GM23248 (cell line): ENCODE results near the gene NEK11. TPM values are rescaled to one million over a fixed set of nuclear protein-coding genes. Genes with fewer than 3 reads are reported as not detected.
"Not testable (repeated sequence)": the region's sequence is repeated elsewhere in the genome, so short reads cannot be mapped to it uniquely, and the experiment has no call there.

ENCODE experiments used
- DNase-seq: peaks from one replicate; pipeline ENCODE4 v3.0.0-alpha.2; 2015
- H2AFZ ChIP-seq: fragments of 200-600 bp; sonication (generic); 2 replicates; pipeline ENCODE4 v1.6.1; 2016; ENCODE audit warnings: antibody characterized with exemption
- H3F3A ChIP-seq: fragments of 200-600 bp; sonication (generic); 2 replicates; pipeline ENCODE4 v1.6.1; 2016; ENCODE audit warnings: mild to moderate bottlenecking, antibody characterized with exemption, mixed run types; ENCODE audit not compliant: insufficient read depth
- H3K27ac ChIP-seq: fragments of 200-600 bp; sonication (generic); 2 replicates; pipeline ENCODE4 v1.5.1; 2016; ENCODE audit warnings: mild to moderate bottlenecking
- H3K27me3 ChIP-seq: fragments of 200-600 bp; sonication (generic); replicated peaks from 2 replicates; pipeline ENCODE4 v1.6.1; 2016; ENCODE audit warnings: mild to moderate bottlenecking; ENCODE audit not compliant: insufficient read depth
- H3K36me3 ChIP-seq: fragments of 200-600 bp; sonication (generic); 2 replicates; pipeline ENCODE4 v1.6.1; 2016; ENCODE audit warnings: low read depth, mild to moderate bottlenecking
- H3K4me1 ChIP-seq: fragments of 200-600 bp; sonication (generic); 2 replicates; pipeline ENCODE4 v1.6.1; 2016; ENCODE audit warnings: mild to moderate bottlenecking; ENCODE audit not compliant: insufficient read depth
- H3K4me2 ChIP-seq: fragments of 200-600 bp; sonication (generic); one replicate; pipeline ENCODE4 v1.6.1; 2016; ENCODE audit warnings: mild to moderate bottlenecking; ENCODE audit not compliant: unreplicated experiment
- H3K4me3 ChIP-seq: fragments of 200-600 bp; sonication (generic); 2 replicates; pipeline ENCODE4 v1.5.1; 2016; ENCODE audit warnings: mild to moderate bottlenecking
- H3K79me2 ChIP-seq: fragments of 200-600 bp; sonication (generic); 2 replicates; pipeline ENCODE4 v1.6.1; 2016; ENCODE audit warnings: mild to moderate bottlenecking; ENCODE audit not compliant: insufficient read depth
- H3K9ac ChIP-seq: fragments of 200-600 bp; sonication (generic); 2 replicates; pipeline ENCODE4 v1.6.1; 2016; ENCODE audit warnings: mild to moderate bottlenecking
- H3K9me2 ChIP-seq: fragments of 200-600 bp; sonication (generic); 2 replicates; pipeline ENCODE4 v1.6.1; 2016; ENCODE audit warnings: mixed run types, mild to moderate bottlenecking, moderate library complexity; ENCODE audit not compliant: insufficient read depth
- H3K9me3 ChIP-seq: fragments of 200-600 bp; sonication (generic); one replicate; pipeline ENCODE4 v1.6.1; 2017; ENCODE audit warnings: low read depth
- H4K20me1 ChIP-seq: fragments of 200-600 bp; sonication (generic); 2 replicates; pipeline ENCODE4 v1.6.0; 2016; ENCODE audit not compliant: insufficient read depth
- EZH2 ChIP-seq: fragments of 200-600 bp; sonication (generic); IDR thresholded peaks from 2 replicates; pipeline ENCODE4 v1.6.1; 2018; ENCODE audit warnings: antibody characterized with exemption, mild to moderate bottlenecking; ENCODE audit not compliant: insufficient read depth, poor library complexity, severe bottlenecking
- EZH2phosphoT487 ChIP-seq: fragments of 200-600 bp; sonication (generic); IDR thresholded peaks from 2 replicates; pipeline ENCODE4 v1.6.1; 2018; ENCODE audit warnings: antibody characterized with exemption, moderate library complexity, mild to moderate bottlenecking, low read depth; ENCODE audit not compliant: insufficient read depth
- WGBS, 2 experiments: methylation state at CpG; one replicate each; pipeline ENCODE4 v1.1.6; 2015 to 2017; ENCODE audit warnings: low lambda C conversion rate in 2 of 2, low coverage in 1 of 2; ENCODE audit errors: missing lambda C conversion rate in 2 of 2; 5-methylcytosine and 5-hydroxymethylcytosine counted together
- in situ Hi-C: fragments of 300-500 bp; cut with MboI; formaldehyde crosslinking; loops from 2 replicates; pipeline ENCODE4 v1.15.0; 2020
- polyA plus RNA-seq: library from polyadenylated mRNA; unstranded; fragments of >200 nt; fragmentation: Nextera tagmentation; extraction: Ambion mirVana; gene quantifications from 2 replicates; pipeline ENCODE4 v1.2.1, GENCODE V29; 2016
- total RNA-seq: library from RNA; depleted of rRNA; stranded (reverse); fragments of >200 nt; shearing (Covaris generic); gene quantifications from 2 replicates; pipeline ENCODE4 v1.2.3, GENCODE V29; 2014

The NEK11 gene
- total and polyA plus RNA-seq, 2 experiments from 2014 or later, result 7.6 to 18.5 TPM

DNA sequence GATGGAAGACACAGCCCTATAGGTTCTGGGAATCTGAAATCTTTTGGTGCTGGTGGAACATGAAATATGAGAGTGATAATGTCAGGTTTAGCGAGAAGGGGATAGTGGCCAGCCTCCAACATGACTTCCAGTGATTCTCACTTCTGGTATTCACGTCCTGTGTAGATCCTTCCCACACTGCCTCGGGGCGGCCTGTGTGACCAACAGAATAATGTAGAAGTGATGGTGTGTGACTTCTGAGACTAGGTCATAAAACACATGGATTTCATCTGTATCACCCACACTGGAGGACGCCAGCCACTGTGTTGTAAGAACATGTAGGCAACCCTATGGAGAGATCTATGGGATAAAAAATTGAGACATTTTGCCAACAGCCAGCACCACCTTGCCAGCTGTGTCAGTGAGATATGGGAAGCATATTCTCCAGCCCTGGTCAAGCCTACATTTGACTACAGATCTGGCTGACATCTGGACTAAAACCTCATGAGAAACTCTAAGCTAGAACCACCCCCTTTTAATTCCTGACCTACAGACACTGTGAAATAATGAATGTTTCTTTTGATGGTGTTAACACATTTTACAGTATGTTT, 329.4 kb downstream of the NEK11 start:
- in situ Hi-C loops, result no loop called here
- 55% methylated on average over 5 of the region's 5 CpGs for WGBS, 2 experiments
- 0 out of 2 replicates have a peak, but pooled peaks cover 3% of the 10 kb centered on the region for H3F3A ChIP-seq
- no peak overlapping the region for H3K9ac ChIP-seq
- no peaks in the 10 kb centered on the region for H3K9me2 ChIP-seq
- peak; percentile 67 for DNase-seq
- H3K4me3 ChIP-seq, result no peak overlapping the region
- 0 out of 2 replicates have a peak overlapping the region, but pooled peaks have one; percentile 36 for H2AFZ ChIP-seq
- H3K4me1 ChIP-seq, result peaks cover 9% of the 10 kb centered on the region
- no peaks in the 10 kb centered on the region for H3K36me3 ChIP-seq
- no peak for TF ChIP-seq EZH2phosphoT487
- TF ChIP-seq EZH2, result no peak
- H3K4me2 ChIP-seq, result no peak overlapping the region
- no peaks in the 10 kb centered on the region for H3K79me2 ChIP-seq
- no peaks in the 10 kb centered on the region for H3K9me3 ChIP-seq
- H4K20me1 ChIP-seq, result no peaks in the 10 kb centered on the region
- H3K27ac ChIP-seq, result no peak overlapping the region
- H3K27me3 ChIP-seq, result no peaks in the 10 kb centered on the region

DNA sequence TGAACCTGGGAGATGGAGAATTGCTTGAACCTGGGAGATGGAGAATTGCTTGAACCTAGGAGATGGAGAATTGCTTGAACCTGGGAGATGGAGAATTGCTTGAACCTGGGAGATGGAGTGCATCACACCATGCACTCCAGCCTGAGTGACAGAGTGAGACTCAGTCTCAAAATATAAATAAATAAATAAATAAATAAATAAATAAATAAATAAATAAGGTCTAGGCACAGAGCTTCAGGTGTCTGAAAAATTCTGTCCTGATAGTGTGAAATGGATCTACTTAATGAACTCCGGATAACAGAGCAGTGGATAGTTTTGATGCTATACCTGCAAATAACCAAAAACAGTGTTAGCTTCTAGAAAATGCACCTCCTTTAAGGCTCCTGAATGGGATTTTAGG, 330.6 kb downstream of the NEK11 start:
- no peaks in the 10 kb centered on the region for H3K9me2 ChIP-seq
- H3F3A ChIP-seq, result 0 out of 2 replicates have a peak, but pooled peaks cover 3% of the 10 kb centered on the region
- H3K9ac ChIP-seq, result no peak overlapping the region
- TF ChIP-seq EZH2, result no peak
- no peak for TF ChIP-seq EZH2phosphoT487
- no peak for DNase-seq
- no peaks in the 10 kb centered on the region for H3K36me3 ChIP-seq
- no peaks in the 10 kb centered on the region for H3K79me2 ChIP-seq
- H4K20me1 ChIP-seq, result no peaks in the 10 kb centered on the region
- H3K4me3 ChIP-seq, result no peak overlapping the region
- H2AFZ ChIP-seq, result no peak overlapping the region
- 0 out of 2 replicates have a peak, but pooled peaks cover 7% of the 10 kb centered on the region for H3K4me1 ChIP-seq
- H3K27me3 ChIP-seq, result no peaks in the 10 kb centered on the region
- in situ Hi-C loops, result no loop called here
- H3K4me2 ChIP-seq, result no peak overlapping the region
- no peaks in the 10 kb centered on the region for H3K9me3 ChIP-seq
- H3K27ac ChIP-seq, result no peak overlapping the region
- WGBS, 2 experiments, result 94 to 95% methylated on average over 1 of the region's 1 CpG

DNA sequence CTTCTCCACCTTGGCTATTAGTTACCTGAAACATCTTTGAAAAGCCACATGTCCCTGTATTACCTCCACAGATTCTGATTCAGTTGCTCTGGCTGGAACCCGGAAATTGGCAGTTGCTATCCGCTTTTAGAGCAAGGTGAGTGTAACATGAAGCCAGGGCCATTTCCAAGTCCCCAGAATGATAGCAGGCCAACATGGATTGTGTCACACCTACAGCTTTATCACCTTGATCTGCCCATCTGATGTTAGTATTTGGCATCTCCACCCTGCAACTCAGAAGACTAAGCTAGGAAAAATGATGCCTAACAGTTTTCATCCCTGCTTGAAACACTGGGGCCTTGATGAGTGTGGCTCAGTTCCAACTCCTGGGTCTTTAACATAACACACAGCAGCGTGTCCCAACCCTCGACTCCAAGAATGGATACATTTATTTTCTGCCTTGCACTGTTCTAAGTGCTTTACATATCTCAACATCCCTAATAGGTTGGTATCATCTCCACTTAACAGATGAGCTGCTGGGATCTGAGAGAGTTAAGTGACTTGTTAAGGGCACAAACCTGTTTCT, 333.6 kb downstream of the NEK11 start:
- no peaks in the 10 kb centered on the region for H3K9me3 ChIP-seq
- H3K9ac ChIP-seq, result no peak overlapping the region
- WGBS, 2 experiments, result 78 to 80% methylated on average over 4 of the region's 4 CpGs

DNA sequence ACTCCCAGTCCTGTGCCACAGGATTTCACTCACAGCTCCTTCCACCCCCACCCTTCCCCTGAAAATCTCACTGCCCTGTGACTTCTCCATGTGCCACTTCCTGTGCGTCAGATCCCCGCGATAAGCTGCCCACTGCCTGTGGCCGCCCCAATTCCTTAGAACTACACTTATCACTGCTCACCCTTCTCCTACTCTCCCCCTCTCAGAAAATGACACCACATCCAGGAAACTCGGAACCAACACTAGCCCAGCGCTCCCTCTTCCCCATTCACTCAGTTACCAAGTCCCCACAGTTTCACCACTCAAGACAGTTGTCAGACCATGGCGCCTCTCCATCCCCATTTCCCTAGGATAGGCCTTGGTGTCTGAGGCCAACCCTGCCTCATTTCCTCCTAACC, 334.4 kb downstream of the NEK11 start:
- H3K9me2 ChIP-seq, DNase-seq, H4K20me1 ChIP-seq, in situ Hi-C loops, H3K79me2 ChIP-seq, H3K27me3 ChIP-seq, H3K9me3 ChIP-seq, H3K36me3 ChIP-seq, H2AFZ ChIP-seq, H3K27ac ChIP-seq, H3K4me3 ChIP-seq, H3K4me2 ChIP-seq, H3F3A ChIP-seq, H3K9ac ChIP-seq, H3K4me1 ChIP-seq: not testable (repeated sequence)
- WGBS, 2 experiments, result 83 to 85% methylated on average over 7 of the region's 7 CpGs

More for the DNA sequence above, 333.6 kb downstream of the NEK11 start:
- Histone ChIP-seq H3K27me3 (no peaks in the 10 kb centered on the region), H3F3A (no peaks in the 10 kb centered on the region), H3K9me2 (peaks cover under 1% of the 10 kb centered on the region; the same call in 1 of the 2 replicates), H3K79me2 (no peaks in the 10 kb centered on the region), H4K20me1 (no peaks in the 10 kb centered on the region), H3K36me3 (no peaks in the 10 kb centered on the region), H3K4me2 (no peak overlapping the region), H2AFZ (no peak overlapping the region), H3K27ac (no peak overlapping the region), H3K4me3 (no peak overlapping the region), H3K4me1 (no peaks in the 10 kb centered on the region)
- no peak for TF ChIP-seq EZH2
- no peak for TF ChIP-seq EZH2phosphoT487
- DNase-seq, result no peak
- in situ Hi-C loops, result no loop called here
